HepG2 (cell line): ENCODE results near the gene B4GALT2. TPM values are rescaled to one million over a fixed set of nuclear protein-coding genes. Genes with fewer than 3 reads are reported as not detected.

Experiments used
- ATAC-seq: fragments of 200-7000 bp; cut with Tn5 transposase; 3 replicates; pipeline ENCODE4 v1.9.1; 2020; ENCODE audit warnings: mild to moderate bottlenecking, moderate library complexity
- BruUV-seq: library from RNA; stranded (reverse); fragments of 400-500 nt; replicated peaks from 2 replicates; lab custom pipeline; 2021; lab: Mats Ljungman, UMichigan
- CTCF ChIA-PET: fragments of 300-600 bp; formaldehyde crosslinking; extraction: SDS; loops from one replicate; lab custom pipeline; 2021; ENCODE audit warnings: low total read pairs, inconsistent platforms, low intra/inter-chr PET ratio; lab: Yijun Ruan, JAX
- POLR2A ChIA-PET: fragments of 350-600 bp; sonication (Branson Sonifier 250); formaldehyde crosslinking; loops from one replicate; lab custom pipeline; 2020; ENCODE audit warnings: antibody characterized with exemption, inconsistent platforms; lab: Yijun Ruan, JAX
- DNase-seq: peaks from one replicate; pipeline ENCODE4 v3.0.0-alpha.2; 2015; ENCODE audit warnings: low spot score
- FAIRE-seq: peaks from 3 replicates; lab custom pipeline; 2011; peaks lifted over from hg19 to GRCh38; lab: Jason Lieb, UNC
- H2AFZ ChIP-seq: one replicate; pipeline ENCODE4 v1.6.1; 2011; ENCODE audit warnings: low read length, inconsistent platforms
- H3K27ac ChIP-seq: fragments of 300-600 bp; 3 replicates; pipeline ENCODE4 v1.8.0; 2011; ENCODE audit warnings: mixed run types, mild to moderate bottlenecking, mixed read lengths, low read length, inconsistent platforms; ENCODE audit not compliant: insufficient read depth; ENCODE audit errors: extremely low read length
- H3K27me3 ChIP-seq, 2 experiments: fragments of 200-600 bp in 1 of 2; 2 replicates in 1 of 2; 3 replicates in 1 of 2; pipeline versions ENCODE4 v1.6.0 to v1.8.0; 2011; ENCODE audit warnings: low read length in 2 of 2, mild to moderate bottlenecking in 2 of 2, moderate library complexity in 2 of 2, inconsistent platforms in 1 of 2; ENCODE audit not compliant: insufficient read depth in 2 of 2, control insufficient read depth in 1 of 2
- H3K36me3 ChIP-seq, 2 experiments: fragments of 200-600 bp in 1 of 2; replicated peaks in 1 of 2; 2 replicates in 1 of 2; 3 replicates in 1 of 2; pipeline versions ENCODE4 v1.5.1 to v1.8.0; 2011; ENCODE audit warnings: low read length in 2 of 2, inconsistent platforms in 1 of 2; ENCODE audit not compliant: insufficient read depth in 2 of 2, control insufficient read depth in 1 of 2
- H3K4me1 ChIP-seq: 2 replicates; pipeline ENCODE4 v1.5.1; 2012; ENCODE audit warnings: low read length, inconsistent platforms; ENCODE audit not compliant: insufficient read depth
- H3K4me2 ChIP-seq: 2 replicates; pipeline ENCODE4 v1.6.0; 2011; ENCODE audit warnings: low read depth, low read length, inconsistent platforms
- H3K4me3 ChIP-seq, 3 experiments: fragments of 200-600 bp in 1 of 3; sonication (generic), shearing (Covaris generic) in 1 of 3; replicated peaks in 1 of 3; 2 replicates each; pipeline ENCODE4 v1.5.1; 2011 to 2016; ENCODE audit warnings: low read length in 3 of 3, inconsistent platforms in 2 of 3, low read depth in 2 of 3, mild to moderate bottlenecking in 2 of 3, control low read depth in 1 of 3, mixed read lengths in 1 of 3; ENCODE audit not compliant: insufficient read depth in 1 of 3
- H3K79me2 ChIP-seq: one replicate; pipeline ENCODE4 v1.6.1; 2011; ENCODE audit warnings: low read length, inconsistent platforms; ENCODE audit not compliant: insufficient read depth
- H3K9ac ChIP-seq: 2 replicates; pipeline ENCODE4 v1.6.0; 2011; ENCODE audit warnings: mild to moderate bottlenecking, low read depth, low read length, inconsistent platforms; ENCODE audit not compliant: insufficient read depth
- H3K9me3 ChIP-seq: 2 replicates; pipeline ENCODE4 v1.5.1; 2012; ENCODE audit warnings: mild to moderate bottlenecking, low read length
- H4K20me1 ChIP-seq: 2 replicates; pipeline ENCODE4 v1.6.0; 2011; ENCODE audit warnings: inconsistent platforms, mild to moderate bottlenecking, low read length, moderate library complexity; ENCODE audit not compliant: insufficient read depth
- AGO1 ChIP-seq: fragments of 200-400 bp; formaldehyde crosslinking; IDR thresholded peaks from 2 replicates; pipeline ENCODE4 v1.6.1; 2017; ENCODE audit warnings: mild to moderate bottlenecking, low read depth, low read length, moderate library complexity; ENCODE audit not compliant: poor library complexity, severe bottlenecking
- ATM ChIP-seq: fragments of 450-650 bp; IDR thresholded peaks from 2 replicates; pipeline ENCODE4 v1.7.1; 2017; ENCODE audit warnings: mild to moderate bottlenecking, borderline replicate concordance
- ETV5 ChIP-seq: IDR thresholded peaks from 2 replicates; pipeline ENCODE4 v1.6.1; 2018; ENCODE audit warnings: missing biosample characterization, missing genetic modification reagents, inconsistent platforms, borderline replicate concordance
- RORA ChIP-seq: sonication (generic); formaldehyde crosslinking; IDR thresholded peaks from 2 replicates; pipeline ENCODE4 v1.5.0; 2020; ENCODE audit warnings: mild to moderate bottlenecking, missing genetic modification reagents, moderate library complexity
- SP4 ChIP-seq: sonication (generic); formaldehyde crosslinking; IDR thresholded peaks from 2 replicates; pipeline ENCODE4 v1.8.1; 2023; ENCODE audit warnings: mild to moderate bottlenecking, missing genetic modification reagents
- U2AF2 ChIP-seq: fragments of 200-400 bp; formaldehyde crosslinking; IDR thresholded peaks from 2 replicates; pipeline ENCODE4 v1.6.1; 2017; ENCODE audit warnings: low read depth, mild to moderate bottlenecking, low read length
- ZMYM3 ChIP-seq: sonication (generic); formaldehyde crosslinking; IDR thresholded peaks from 2 replicates; pipeline ENCODE4 v1.5.1; 2020; ENCODE audit warnings: mild to moderate bottlenecking, missing genetic modification reagents
- ZNF354B ChIP-seq: sonication (generic); formaldehyde crosslinking; IDR thresholded peaks from 2 replicates; pipeline ENCODE4 v1.8.0; 2022; ENCODE audit warnings: mild to moderate bottlenecking, missing genetic modification reagents
- ZNF367 ChIP-seq: sonication (generic); formaldehyde crosslinking; IDR thresholded peaks from 2 replicates; pipeline ENCODE4 v1.4.0; 2020; ENCODE audit warnings: missing genetic modification reagents, borderline replicate concordance
- ZNF709 ChIP-seq: sonication (generic); formaldehyde crosslinking; IDR thresholded peaks from 2 replicates; pipeline ENCODE4 v1.5.0; 2020; ENCODE audit warnings: mild to moderate bottlenecking, missing genetic modification reagents
- ZNF749 ChIP-seq: sonication (generic); formaldehyde crosslinking; IDR thresholded peaks from 2 replicates; pipeline ENCODE4 v1.8.0; 2022; ENCODE audit warnings: mild to moderate bottlenecking, missing genetic modification reagents, moderate library complexity, borderline replicate concordance
- ZZZ3 ChIP-seq: sonication (generic); formaldehyde crosslinking; IDR thresholded peaks from 2 replicates; pipeline ENCODE4 v1.4.0; 2020; ENCODE audit warnings: missing genetic modification reagents, mild to moderate bottlenecking, borderline replicate concordance
- WGBS: methylation state at CpG from one replicate; pipeline ENCODE4 v1.1.6; 2017; ENCODE audit warnings: low lambda C conversion rate; 5-methylcytosine and 5-hydroxymethylcytosine counted together
- in situ Hi-C: cut with HindIII; loops from 2 replicates; pipeline ENCODE4 v1.10.0; 2017; ENCODE audit warnings: low pct_unique_long_range_greater_than_20kb; ENCODE audit not compliant: extremely low pct_ligation_motif_present
- intact Hi-C: fragments of 100-400 bp; cut with micrococcal nuclease; formaldehyde crosslinking; loops from one replicate; pipeline ENCODE4 v1.10.0; 2022; ENCODE audit not compliant: unreplicated experiment
- polyA plus RNA-seq, 8 experiments: library from polyadenylated mRNA; depleted of rRNA in 3 of 8; stranded (reverse) in 7 of 8; unstranded in 1 of 8; fragments of >200 nt; fragmentation: Illumina TruSeq in 4 of 8; extraction: Trizol in 4 of 8; gene quantifications; 2 replicates each; pipeline versions ENCODE4 v1.2.1 to v1.2.3, GENCODE V29; 2011 to 2016; ENCODE audit warnings: low read depth in 4 of 8, missing spikeins in 1 of 8, mixed read lengths in 1 of 8; ENCODE audit not compliant: insufficient read depth in 1 of 8
- total RNA-seq, 5 experiments: library from RNA; depleted of rRNA; stranded (reverse); fragments of >200 nt; fragmentation: Illumina TruSeq; extraction: Trizol; gene quantifications; 2 replicates each; pipeline ENCODE4 v1.2.3, GENCODE V29; 2016; ENCODE audit warnings: low read depth in 1 of 5
- TF ChIP-seq, protein P1 (sequence below): sonication (generic); formaldehyde crosslinking; IDR thresholded peaks from 2 replicates; pipeline ENCODE4 v1.5.1; 2020; ENCODE audit warnings: mild to moderate bottlenecking, missing genetic modification reagents, moderate library complexity

B4GALT2 gene
- total and polyA plus RNA-seq, 2 of the 13 experiments (the other 11 are each of a cell fraction or from before 2014, with no cell fraction given) = 41.9 to 78.0 TPM

DNA sequence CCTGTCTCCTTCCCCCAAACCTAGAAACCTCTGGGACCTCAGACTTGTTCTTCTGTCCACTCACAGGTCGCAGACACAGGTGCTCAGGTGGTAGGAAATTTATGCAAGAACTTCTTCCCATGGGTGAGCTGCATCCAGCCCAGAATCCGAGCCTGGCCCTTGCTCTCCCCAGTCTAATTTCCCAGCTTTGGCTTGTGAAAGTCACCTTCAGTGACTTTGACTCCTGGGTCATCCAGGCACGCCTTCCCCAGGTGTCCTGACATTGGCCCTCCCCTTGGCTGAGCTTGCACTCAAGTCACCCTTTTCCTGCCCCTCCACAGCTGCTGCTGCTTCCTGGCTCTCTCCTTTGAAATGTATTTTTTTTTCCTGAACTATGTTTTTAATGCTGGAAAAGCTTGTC, 25.6 kb upstream of the B4GALT2 start (continued):
- TF ChIP-seq, protein P1, sequence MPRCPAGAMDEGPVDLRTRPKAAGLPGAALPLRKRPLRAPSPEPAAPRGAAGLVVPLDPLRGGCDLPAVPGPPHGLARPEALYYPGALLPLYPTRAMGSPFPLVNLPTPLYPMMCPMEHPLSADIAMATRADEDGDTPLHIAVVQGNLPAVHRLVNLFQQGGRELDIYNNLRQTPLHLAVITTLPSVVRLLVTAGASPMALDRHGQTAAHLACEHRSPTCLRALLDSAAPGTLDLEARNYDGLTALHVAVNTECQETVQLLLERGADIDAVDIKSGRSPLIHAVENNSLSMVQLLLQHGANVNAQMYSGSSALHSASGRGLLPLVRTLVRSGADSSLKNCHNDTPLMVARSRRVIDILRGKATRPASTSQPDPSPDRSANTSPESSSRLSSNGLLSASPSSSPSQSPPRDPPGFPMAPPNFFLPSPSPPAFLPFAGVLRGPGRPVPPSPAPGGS (CRISPR knock-in tag) = no peak
- TF ChIP-seq ZMYM3 (CRISPR knock-in tag) = no peak
- TF ChIP-seq RORA = no peak

DNA sequence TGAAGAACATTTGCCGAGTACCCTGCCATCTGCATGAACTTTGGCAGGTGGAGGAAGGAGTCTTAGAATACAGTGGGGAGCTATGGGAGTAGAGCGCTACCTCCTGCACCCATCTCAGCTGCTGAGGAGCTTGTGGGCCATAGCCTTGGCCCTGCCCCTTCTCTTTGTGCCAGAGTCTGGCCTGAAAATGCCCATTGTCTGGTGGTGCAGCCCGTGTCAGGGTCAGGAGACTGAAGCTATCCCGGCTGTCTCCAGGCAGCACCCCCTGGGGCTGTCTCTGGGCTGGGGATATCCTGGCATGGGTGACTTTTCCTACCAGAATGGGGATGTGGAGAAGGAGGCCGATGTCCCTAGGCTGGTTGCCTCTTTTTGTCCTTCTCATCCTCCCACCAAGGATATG, 25.0 kb upstream of the B4GALT2 start:
- H4K20me1 ChIP-seq = no peaks in the 10 kb centered on the region
- DNase-seq (no peak), FAIRE-seq (no peak), ATAC-seq (no peak)
- H2AFZ ChIP-seq = no peak overlapping the region
- in situ Hi-C loops = no loop called here
- peaks cover 0 to 21% of the 10 kb centered on the region in 2 experiments; a peak in 3 of 5 replicates for H3K36me3 ChIP-seq
- TF ChIP-seq SP4 (CRISPR knock-in tag) (no peak), AGO1 (no peak), ATM (no peak), ETV5 (CRISPR knock-in tag) (no peak), ZZZ3 (no peak), U2AF2 (no peak), ZNF367 (CRISPR knock-in tag) (no peak), ZNF709 (CRISPR knock-in tag) (no peak), ZNF354B (no peak), ZNF749 (CRISPR knock-in tag) (no peak)
- BruUV-seq = no TSS peak
- CTCF ChIA-PET = no interaction called here
- H3K4me1 ChIP-seq = no peaks in the 10 kb centered on the region
- 95% methylated on average over 2 of the region's 5 CpGs for WGBS
- H3K4me2 ChIP-seq = no peak overlapping the region
- H3K79me2 ChIP-seq = no peaks in the 10 kb centered on the region
- no peak overlapping the region for H3K4me3 ChIP-seq
- intact Hi-C loops = no loop called here
- no peaks in the 10 kb centered on the region for H3K9me3 ChIP-seq
- POLR2A ChIA-PET = interaction anchor here (1.0 kb wide), 1 partner anchor 21 kb away, joined by 3 read pairs; the partner anchor contains the start of gene ATP6V0B
- no peak overlapping the region for H3K9ac ChIP-seq
- no peaks in the 10 kb centered on the region for H3K27me3 ChIP-seq
- no peak overlapping the region for H3K27ac ChIP-seq
